Right lung (tissue), 10 donors: ENCODE measurements around the gene GGT6. TPM values are rescaled to one million over a fixed set of nuclear protein-coding genes. Genes with fewer than 3 reads are reported as not detected.
"Not testable (repeated sequence)": the region's sequence is repeated elsewhere in the genome, so short reads cannot be mapped to it uniquely, and the experiment has no call there.

ENCODE experiments used
- DNase-seq, 2 donors: peaks; one replicate each; pipeline ENCODE4 v3.0.0-alpha.2; 2013
- long read RNA-seq, 8 donors: transcript quantifications; one replicate each; lab custom pipeline, GENCODE V29; 2026
- polyA plus RNA-seq, 5 donors: library from polyadenylated mRNA; unstranded; fragments of 120-200 nt; gene quantifications; one replicate each; pipeline versions ENCODE4 v1.2.1 to v1.2.3, GENCODE V29; 2013; ENCODE audit warnings: inconsistent platforms in 1 of 5, low replicate concordance in 1 of 5; ENCODE audit not compliant: insufficient read length in 5 of 5, insufficient read depth in 1 of 5

GGT6 gene, protein sequence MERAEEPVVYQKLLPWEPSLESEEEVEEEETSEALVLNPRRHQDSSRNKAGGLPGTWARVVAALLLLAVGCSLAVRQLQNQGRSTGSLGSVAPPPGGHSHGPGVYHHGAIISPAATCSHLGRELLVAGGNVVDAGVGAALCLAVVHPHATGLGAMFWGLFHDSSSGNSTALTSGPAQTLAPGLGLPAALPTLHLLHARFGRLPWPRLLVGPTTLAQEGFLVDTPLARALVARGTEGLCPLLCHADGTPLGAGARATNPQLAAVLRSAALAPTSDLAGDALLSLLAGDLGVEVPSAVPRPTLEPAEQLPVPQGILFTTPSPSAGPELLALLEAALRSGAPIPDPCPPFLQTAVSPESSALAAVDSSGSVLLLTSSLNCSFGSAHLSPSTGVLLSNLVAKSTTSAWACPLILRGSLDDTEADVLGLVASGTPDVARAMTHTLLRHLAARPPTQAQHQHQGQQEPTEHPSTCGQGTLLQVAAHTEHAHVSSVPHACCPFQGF
- 1 to 10 TPM; 3.9 to 9.8 (median 6.1) TPM for polyA plus RNA-seq
- long read RNA-seq, donor 1, partial matches to known transcripts = 0 of 7 reads
- long read RNA-seq, donor 1, other reads (novel, unspliced or antisense) = 0 of 7 reads
- long read RNA-seq, donor 2, partial matches to known transcripts = 0 of 1 reads
- long read RNA-seq, donor 2, other reads (novel, unspliced or antisense) = 0 of 1 reads
- long read RNA-seq, donor 3, partial matches to known transcripts = 0 of 1 reads
- long read RNA-seq, donor 3, other reads (novel, unspliced or antisense) = 0 of 1 reads
- long read RNA-seq, donor 4, partial matches to known transcripts = 0 of 1 reads
- long read RNA-seq, donor 4, other reads (novel, unspliced or antisense) = 0 of 1 reads
- long read RNA-seq, donor 5, partial matches to known transcripts = 0 of 2 reads
- long read RNA-seq, donor 5, other reads (novel, unspliced or antisense) = 0 of 2 reads
- long read RNA-seq, donor 6, partial matches to known transcripts = 0 of 10 reads
- long read RNA-seq, donor 6, other reads (novel, unspliced or antisense) = 0 of 10 reads
- long read RNA-seq, donor 7, partial matches to known transcripts = 0 of 5 reads
- long read RNA-seq, donor 7, other reads (novel, unspliced or antisense) = 0 of 5 reads
- long read RNA-seq, donor 8, partial matches to known transcripts = 0 of 1 reads
- long read RNA-seq, donor 8, other reads (novel, unspliced or antisense) = 0 of 1 reads

DNA sequence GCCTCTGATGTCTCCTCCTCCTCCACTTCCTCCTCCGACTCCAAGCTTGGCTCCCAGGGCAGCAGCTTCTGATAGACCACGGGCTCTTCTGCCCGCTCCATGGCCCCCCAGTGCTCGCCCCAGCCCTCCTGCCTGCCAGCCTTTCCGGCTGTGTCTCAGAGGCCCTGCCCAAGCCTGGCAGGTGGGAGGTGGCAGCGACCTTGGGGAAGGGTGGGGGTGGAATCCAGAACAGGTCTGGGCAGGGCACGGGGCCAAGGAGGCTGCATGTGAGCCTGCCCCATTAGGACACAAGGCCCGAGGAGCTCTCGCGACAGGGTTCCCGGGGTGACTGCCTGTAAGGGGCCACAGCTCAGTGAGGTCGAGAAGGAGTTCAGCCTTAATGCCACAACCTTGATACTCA is at the start of gene GGT6:
GGT6 (minus strand) TSS at position 157 of the 400 bp plus-strand sequence; CDS start at position 101, 56 bp downstream.
- DNase-seq = no peak

DNA sequence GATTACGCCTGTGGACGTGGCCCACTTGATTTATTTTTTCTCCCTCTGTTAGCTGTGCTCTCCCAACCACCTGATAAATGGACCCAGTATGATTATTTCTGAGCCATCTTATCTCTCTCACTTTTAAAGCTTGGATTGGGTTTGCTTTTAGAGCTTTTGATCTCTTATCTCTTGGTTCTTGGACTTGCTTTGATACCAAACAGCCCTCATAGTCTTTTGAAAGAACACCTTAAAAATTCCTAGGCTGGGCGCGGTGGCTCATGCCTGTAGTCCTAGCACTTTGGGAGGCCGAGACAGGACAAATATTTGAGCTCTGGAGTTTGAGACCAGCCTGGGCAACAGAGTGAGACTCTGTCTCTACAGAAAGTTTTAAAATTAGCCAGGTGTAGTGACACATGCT is 49.8 kb upstream of the GGT6 start:
- no peak for DNase-seq

DNA sequence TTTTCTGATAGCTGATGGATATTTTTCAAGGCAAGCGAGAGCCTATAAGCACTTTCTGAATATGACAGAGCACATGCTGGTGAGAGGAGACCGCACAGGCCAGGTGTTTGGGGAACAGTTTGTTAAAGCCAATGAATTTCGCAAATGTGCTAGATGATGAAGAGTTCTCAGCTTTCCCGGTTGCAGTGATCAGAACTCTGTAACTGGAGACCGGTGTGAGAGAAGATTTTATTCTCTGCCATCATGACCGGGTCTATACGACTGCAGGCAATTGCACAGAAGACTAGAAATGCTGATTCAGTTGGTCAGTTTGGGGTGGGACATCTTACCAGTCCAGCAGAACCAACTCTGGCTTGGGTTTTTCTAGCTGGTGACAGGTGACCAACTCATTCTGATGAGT is 49.4 kb upstream of the GGT6 start:
- no peak for DNase-seq

DNA sequence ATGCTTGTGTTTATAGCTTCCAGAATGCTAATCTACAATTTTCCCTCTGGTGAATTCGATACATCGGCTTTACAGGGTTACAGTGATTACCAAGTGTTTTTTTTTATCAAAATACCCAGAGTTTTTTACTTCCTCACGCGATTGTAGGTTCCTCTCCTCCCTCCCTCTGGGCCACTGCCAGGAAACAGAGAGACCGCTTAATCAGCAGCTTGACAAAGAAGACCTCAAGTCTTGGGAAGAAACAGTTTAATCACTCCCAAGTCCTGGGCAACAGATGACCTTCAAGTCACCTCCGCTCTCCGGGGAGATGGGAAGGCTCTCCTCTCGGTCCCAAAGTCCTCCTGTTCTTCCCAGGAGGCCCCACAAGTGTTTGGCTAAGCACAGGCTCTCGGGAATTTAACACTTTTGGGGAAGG is 47.4 kb upstream of the GGT6 start:
- peak; percentile 74 to 77 for DNase-seq

DNA sequence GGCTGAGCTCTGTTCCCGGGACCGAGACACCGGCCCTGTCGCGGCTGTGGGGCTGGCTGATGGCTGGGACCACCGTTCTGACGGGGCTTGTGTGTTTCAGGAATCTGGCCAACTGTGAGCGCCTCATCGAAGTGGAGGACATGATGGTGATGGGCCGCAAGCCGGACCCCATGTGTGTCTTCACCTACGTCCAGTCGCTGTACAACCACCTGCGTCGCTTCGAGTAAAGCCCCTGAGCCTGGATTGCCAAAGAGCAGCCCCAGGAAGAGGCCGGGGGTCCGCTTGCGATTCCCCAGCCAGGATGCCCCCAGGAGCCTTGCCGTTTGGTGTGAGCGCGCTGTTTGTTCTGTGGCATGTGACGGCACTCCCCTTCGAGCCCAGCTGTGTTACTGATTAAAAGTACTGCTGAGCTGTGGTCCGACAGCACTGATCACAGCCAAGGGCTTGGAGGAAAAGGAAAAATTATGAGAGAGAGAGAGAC is 46.9 kb upstream of the GGT6 start:
- DNase-seq = no peak

DNA sequence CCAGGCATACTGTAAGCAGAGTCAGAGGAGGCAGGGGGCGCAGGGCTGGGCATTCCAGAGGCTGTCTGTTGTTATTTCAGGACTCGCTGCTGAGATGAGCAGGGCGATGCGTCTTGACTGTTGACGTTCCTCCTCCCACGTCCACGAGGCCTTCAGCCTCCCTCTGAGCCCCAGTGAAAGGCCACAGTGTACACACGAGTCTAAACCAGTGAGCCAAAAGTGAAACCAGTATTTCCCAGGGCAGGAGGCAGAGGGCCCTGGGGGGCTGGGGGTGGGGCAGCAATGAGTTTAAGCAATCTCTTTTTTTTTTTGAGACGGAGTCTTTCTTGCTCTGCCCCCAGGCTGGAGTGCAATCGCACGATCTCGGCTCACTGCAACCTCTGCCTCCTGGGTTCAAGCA is 45.4 kb upstream of the GGT6 start:
- no peak for DNase-seq

DNA sequence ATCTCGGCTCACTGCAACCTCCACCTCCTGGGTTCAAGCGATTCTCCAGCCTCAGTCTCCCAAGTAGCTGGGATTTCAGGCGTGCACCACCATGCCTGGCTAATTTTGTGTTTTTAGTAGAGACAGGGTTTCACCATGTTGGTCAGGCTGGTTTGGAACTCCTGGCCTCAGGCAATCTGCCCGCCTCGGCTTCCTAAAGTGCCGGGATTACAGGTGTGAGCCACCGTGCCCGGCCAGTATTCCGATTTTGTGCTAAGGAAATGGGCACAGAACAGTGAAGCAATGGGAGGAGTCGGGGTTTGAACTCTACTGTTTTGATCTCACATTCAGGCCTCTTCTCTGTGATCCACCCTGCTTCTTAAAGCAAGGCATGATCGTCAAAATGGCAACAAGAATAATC is 44.4 kb upstream of the GGT6 start:
- not testable (repeated sequence) for DNase-seq

DNA sequence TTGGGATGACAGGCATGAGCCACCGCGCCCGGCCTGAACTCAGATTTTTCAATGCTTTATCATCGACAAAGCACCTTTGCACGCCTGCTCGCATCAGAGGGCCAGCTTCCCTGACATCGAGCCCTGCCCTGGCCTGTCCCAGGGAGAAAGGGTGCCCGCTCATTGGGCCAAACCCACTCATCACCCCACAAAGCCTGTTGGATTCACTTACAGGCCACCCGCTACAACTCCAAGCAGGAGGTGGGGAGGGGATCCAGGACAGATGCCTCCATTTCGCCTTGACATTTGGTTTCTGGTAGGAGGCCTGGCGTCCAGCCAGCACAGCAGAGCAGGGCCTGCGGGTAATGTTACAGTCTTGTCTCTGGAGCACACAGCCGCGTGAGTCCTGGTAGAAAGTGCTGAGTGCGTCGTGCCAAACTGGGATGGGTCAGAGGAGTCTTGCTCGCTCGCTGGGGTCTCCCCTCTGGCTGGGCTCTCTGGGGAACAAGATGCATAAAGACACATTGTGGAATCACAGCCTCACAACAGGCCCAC is 43.8 kb upstream of the GGT6 start:
- DNase-seq = peak; percentile 75 to 78

DNA sequence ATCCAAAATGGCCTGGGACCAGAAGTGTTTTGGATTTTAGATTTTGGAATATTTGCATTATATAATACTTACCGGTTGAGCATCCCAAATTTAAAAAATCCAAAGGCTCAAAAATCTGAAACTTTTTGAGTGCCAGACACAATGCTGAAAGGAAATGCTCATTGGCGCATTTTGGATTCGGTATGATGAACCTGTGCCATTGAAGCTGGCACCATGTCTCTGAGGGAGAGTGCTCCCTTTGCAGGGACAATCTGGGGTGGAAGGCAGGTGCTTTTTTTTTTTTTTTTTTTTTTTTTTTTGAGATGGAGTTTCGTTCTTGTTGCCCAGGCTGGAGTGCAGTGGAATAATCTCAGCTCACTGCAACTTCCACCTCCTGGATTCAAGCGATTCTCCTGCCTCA is 41.7 kb upstream of the GGT6 start:
- DNase-seq = no peak

DNA sequence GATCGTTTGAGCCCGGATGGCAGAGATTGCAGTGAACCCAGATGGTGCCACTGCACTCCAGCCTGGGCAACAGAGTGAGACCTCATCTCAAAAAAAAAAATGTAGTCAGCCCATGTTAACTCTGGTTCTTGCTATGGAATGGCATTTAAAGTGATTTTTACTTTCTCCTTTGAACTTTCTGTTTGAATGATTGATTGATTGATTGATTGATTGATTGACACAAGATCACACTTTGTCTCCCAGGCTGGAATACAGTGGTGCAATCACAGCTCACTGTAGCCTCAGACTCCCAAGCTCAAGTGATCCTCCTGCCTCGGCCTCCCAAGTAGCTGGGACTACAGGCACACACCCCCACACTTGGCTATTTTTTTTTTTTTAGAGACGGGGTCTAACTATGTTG is 40.9 kb upstream of the GGT6 start:
- no peak for DNase-seq

DNA sequence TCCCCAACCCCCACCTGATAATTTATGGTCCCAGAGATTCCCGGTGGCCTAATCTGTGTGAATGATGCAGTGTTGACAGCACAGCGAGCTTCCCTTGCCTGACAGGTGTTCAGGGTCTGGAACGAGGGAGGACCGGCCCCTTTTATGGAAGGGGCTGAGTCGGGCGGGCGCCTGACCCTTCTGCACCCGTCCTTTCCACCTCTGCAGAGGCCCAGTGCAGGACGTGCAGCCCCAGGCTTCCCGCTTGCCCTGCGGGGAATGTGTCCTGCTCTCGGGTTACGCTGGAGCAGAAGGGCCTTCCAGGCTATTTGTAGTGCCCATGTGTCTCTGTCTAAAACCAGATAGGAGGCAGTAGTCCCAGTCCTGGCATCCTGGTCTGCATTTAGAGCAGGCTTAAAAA is 40.2 kb upstream of the GGT6 start:
- no peak for DNase-seq

DNA sequence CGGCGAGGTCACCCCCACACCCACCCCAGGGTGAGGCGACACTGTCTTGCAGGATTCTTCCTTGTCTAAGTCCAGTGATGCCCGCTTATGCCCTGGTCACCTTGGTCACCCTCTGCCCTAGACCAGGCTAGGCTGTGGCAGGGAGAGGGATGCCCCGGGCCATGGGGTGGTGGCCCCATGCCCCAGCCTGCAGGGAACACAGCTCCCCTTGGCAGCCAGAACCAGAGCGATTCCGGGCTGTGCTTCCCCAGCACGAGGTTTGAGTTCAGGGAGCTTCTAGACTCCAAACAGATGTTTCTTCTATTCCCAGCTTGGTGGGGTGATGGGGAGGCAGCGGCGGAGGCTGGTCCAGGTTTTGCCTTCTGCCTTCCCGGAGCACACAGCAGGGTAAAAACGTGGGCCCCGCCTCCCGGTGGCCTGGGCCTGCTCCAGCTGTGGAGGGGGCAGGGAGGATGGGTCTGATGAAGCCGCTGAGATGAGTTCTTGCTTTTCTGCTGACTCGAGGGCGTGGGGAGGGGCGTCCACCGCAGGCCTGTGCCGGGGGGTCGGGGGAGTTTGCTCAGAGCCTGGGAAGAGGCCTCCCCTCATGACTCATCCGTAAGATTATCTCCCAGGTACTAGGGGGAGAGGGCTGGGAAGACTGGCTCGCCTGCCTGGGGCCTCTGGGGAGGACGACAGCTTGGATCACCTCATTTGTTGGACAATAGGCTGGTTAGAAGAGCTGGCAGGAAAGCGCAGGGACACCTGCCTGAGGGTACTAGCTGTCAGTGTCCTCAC is 39.3 kb upstream of the GGT6 start:
- peak; percentile 82 to 86 for DNase-seq

DNA sequence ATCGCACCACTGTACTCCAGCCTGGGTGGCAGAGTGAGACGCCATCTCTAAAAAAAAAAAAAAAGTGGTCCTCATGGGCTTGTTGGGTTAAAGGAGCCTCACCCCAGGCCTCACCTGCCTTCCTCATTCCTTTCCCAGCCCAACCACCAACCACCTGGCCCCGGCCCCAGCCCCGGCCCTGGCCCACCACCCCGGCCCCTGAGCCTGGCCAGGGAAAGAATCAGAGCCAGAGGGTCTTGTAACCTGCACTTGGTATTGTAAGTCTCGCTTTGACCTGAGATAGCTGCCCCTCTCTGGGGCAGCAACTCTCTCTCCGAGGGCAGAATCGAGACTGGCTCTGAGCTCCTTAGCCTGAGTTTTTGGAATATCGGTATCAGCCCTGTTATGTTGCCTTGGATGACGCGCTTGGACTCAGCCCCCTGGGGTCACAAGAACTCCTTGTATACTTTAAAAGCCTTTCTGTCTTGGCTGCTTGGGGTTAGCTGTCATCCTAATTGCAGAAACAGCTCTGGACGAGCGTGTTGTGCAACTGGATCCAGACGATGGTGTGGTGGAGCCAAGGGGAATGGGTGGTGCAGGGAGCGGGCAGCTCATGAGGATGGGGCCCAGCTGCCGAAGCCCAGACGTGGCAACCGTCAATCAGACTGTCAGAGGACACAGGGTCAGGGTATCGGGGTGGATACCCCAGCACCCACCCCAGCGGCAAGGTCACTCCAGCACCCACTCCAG is 38.6 kb upstream of the GGT6 start:
- peak; percentile 90 to 94 for DNase-seq

DNA sequence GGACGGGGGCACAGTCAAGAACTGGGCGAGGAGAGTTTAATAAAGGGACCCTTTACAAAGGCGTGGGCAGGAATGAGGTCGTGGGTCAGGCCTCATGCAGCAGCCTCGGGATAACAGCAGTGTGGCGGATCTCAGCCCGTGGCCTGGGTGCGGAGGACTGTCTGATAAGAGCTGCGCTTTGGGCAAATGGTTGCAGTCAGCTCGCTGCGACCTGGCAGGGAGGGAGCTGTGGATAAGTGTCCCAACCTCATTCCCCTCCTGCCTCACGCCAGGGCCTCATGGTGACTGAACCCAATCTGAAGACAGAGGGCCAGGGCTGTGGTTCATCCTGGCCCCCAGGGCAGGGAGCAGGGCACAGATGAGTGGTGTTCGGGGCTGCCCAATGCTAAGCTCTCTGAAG is 37.6 kb upstream of the GGT6 start:
- no peak for DNase-seq

DNA sequence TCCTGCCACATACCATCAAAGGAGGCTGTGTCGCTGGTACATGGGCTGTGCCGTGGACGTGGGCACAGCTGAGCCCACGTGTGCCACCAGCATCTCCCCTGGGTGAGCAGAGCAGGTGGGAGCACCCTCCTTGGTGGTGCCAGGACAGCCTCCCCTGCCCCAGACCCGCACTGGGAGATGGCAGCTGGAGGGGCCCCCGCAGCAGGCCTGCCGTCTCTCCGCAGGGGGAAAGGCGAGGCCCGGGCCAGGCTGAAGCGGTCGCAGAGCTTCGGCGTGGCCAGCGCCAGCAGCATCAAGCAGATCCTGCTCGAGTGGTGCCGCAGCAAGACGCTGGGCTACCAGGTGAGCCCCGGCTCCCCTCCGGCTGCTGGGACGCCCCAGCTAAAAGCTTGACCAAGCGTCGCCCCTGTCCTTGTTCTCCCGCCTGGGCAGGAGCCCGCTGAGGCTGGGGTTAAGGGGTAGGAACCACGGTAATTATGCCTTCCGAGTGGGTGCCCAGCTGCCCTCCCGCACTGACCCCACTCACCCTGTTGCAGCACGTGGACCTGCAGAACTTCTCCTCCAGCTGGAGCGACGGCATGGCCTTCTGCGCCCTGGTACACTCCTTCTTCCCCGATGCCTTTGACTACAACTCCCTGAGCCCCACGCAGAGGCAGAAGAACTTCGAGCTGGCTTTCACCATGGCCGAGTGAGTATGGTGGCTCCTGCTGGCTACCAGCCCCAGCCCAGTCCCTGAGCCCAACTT is 36.4 kb upstream of the GGT6 start:
- DNase-seq = no peak

DNA sequence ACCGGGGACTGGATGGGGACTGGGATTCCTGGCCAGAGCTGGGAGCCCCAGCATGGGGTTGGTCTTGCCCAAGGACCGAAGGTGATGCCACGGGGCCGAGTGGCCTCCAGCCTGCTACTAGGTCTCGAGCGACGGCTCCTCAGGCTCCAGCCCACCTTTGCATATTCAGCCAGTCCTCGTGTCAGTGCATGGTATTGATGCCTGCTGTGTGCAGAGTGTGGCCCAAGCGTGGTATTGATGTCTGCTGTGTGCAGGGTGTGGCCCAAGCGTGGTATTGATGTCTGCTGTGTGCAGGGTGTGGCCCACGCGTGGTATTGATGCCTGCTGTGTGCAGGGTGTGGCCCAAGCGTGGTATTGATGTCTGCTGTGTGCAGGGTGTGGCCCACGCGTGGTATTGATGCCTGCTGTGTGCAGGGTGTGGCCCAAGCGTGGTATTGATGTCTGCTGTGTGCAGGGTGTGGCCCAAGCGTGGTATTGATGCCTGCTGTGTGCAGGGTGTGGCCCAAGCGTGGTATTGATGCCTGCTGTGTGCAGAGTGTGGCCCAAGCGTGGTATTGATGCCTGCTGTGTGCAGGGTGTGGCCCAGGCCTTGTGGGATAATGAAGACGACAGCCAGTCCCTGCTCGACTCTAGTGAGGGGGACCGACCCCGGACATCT is 35.4 kb upstream of the GGT6 start:
- DNase-seq = not testable (repeated sequence)

DNA sequence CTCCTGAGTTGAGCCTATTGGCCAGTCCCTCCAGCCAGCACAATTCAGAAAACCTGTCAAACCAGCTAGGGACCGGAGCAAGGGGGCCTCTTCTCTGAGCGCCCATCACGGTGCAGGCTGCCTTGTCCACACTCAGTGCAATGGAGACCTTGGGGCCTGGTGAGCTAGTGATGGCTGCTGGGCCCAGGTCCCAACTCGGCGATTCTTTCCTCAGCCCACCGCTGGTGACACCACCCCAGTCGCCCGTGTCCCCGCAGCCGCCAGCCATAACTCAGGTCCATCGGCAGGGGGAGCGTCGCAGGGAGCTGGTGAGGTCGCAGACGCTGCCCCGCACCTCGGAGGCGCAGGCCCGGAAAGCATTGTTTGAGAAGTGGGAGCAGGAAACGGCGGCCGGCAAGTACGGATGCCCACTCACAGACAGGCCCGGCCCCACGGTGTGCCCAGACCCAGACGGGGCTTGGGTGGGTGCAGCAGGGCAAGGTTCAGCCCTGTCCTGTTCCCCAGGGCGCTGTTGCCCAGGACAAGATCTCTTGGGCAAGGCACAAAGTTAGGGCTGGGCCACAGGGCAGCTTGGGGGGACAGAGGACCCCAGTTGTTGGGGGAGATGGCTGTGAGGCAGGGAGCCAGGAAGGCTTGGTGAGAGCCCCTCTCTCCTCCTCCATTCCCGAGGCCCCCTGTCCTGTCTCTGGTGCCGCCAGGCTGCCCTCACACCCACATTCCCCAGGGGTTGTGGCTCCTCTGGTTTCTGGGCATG is 34.7 kb upstream of the GGT6 start:
- DNase-seq = no peak

DNA sequence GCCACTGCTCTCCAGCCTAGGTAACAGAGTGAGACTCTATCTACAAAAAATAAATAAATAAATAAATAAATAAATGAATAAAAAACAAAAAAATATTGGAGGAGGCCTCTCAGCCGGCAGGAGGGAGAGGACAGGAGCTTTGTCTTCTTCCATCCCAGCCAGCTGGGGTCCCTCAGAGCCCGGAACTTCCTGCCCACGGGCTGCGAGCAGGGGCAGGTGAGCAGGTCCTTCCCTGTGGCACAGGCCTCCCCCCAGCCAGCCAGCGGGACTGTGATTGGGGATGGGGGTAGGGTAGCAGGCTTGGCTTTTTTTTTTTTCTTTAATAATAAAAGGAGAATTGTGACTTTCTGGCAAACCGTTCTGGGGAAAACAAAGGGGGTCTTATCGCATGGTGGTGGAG is 34.0 kb upstream of the GGT6 start:
- DNase-seq = no peak
